SK-N-MC (cell line): Measurements from ENCODE around the gene SOX8.

ENCODE experiments used
- EZH2 ChIP-seq: fragments of 200-600 bp; sonication (generic); IDR thresholded peaks from one replicate; pipeline ENCODE4 v1.6.1; 2017; ENCODE audit warnings: antibody characterized with exemption
- POLR2AphosphoS5 ChIP-seq: IDR thresholded peaks from 2 replicates; pipeline ENCODE4 v1.6.1; 2012; ENCODE audit warnings: mild to moderate bottlenecking, low read depth, low read length, borderline replicate concordance

GRCh38 chr16:1005286-1005685 is 23.7 kb downstream of the SOX8 start:
- TF ChIP-seq EZH2 (no peak), POLR2AphosphoS5 (no peak)
